MM.1S (cell line): Measurements from ENCODE around the gene EFNA5.

Experiments used
- EZH2phosphoT487 ChIP-seq: fragments of 300-600 bp; sonication (generic); IDR thresholded peaks from 2 replicates; pipeline ENCODE4 v1.6.1; 2018; ENCODE audit warnings: antibody characterized with exemption, low read length
- TF ChIP-seq, protein P1 (sequence below): fragments of 300-600 bp; sonication (generic); IDR thresholded peaks from 2 replicates; pipeline ENCODE4 v1.5.1; 2016; ENCODE audit warnings: antibody characterized with exemption, low read length, mixed read lengths

DNA sequence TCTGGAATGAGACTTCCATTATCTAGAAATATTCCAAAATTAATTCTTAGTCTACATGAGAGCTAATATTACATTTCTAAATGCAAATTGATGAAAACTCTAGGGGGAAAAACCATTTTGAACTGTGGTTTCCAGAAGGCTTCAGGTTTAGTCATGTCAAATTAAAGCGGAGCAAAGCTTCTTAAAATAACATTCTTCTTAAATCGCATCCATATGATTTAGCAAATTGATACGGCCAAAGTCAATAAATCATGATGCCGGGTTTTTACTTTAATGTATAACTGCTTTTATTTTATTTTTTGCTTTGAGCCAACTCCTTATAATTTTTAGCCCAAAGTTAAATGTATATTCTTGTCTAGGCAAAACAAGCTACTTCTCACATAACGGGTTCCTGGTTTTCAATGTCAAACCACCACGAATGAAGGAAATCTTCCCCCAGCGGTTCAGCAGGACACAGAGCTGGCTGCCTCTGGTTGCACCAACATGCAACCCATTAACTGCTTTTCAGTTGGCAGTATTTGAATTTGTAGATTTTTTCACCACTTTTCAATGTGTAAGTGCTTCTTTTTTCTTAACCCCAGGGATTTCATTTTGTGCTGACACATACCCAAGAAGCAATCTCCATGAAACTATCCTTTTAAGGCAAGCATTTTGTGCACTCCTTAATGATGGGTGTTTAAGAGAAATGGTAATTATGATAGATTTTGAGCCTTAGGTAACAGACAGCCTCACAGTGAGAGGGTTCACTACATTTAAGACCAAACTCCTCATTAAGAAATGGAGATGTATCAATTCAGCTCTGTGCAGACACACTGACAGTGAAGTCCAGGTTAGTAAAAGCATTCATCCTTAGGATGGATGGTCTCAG, 35.5 kb downstream of the EFNA5 start:
- TF ChIP-seq, protein P1, sequence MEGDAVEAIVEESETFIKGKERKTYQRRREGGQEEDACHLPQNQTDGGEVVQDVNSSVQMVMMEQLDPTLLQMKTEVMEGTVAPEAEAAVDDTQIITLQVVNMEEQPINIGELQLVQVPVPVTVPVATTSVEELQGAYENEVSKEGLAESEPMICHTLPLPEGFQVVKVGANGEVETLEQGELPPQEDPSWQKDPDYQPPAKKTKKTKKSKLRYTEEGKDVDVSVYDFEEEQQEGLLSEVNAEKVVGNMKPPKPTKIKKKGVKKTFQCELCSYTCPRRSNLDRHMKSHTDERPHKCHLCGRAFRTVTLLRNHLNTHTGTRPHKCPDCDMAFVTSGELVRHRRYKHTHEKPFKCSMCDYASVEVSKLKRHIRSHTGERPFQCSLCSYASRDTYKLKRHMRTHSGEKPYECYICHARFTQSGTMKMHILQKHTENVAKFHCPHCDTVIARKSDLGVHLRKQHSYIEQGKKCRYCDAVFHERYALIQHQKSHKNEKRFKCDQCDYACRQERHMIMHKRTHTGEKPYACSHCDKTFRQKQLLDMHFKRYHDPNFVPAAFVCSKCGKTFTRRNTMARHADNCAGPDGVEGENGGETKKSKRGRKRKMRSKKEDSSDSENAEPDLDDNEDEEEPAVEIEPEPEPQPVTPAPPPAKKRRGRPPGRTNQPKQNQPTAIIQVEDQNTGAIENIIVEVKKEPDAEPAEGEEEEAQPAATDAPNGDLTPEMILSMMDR, result no peak
- no peak for TF ChIP-seq EZH2phosphoT487
